OCI-LY7 (cell line): ENCODE measurements around the gene RBM47.

Source experiments
- CTCF ChIP-seq: fragments of 200-600 bp; sonication (generic); conservative IDR thresholded peaks from 2 replicates; pipeline ENCODE4 v1.5.1; 2014; ENCODE audit warnings: mild to moderate bottlenecking, antibody characterized with exemption, low read length, moderate library complexity, mixed read lengths
- EZH2phosphoT487 ChIP-seq: fragments of 200-600 bp; sonication (generic); IDR thresholded peaks from 2 replicates; pipeline ENCODE4 v1.6.1; 2018; ENCODE audit warnings: low read depth, borderline replicate concordance, mild to moderate bottlenecking, mixed run types, antibody characterized with exemption, low read length, moderate library complexity, mixed read lengths

- no peak for TF ChIP-seq CTCF
- TF ChIP-seq EZH2phosphoT487, result no peak
These were observed 32.1 kb upstream of the RBM47 start for GRCh38 chr4:40661803-40662202.
